K562 (cell line): ENCODE results near the gene ARMCX5. TPM values are rescaled to one million over a fixed set of nuclear protein-coding genes. Genes with fewer than 3 reads are reported as not detected.

Source experiments
- ARID4B ChIP-seq: sonication (generic); formaldehyde crosslinking; IDR thresholded peaks from 2 replicates; pipeline ENCODE4 v1.8.0; 2022; ENCODE audit warnings: mild to moderate bottlenecking, missing genetic modification reagents
- CHAMP1 ChIP-seq: fragments of 450-650 bp; IDR thresholded peaks from 2 replicates; pipeline ENCODE4 v1.6.1; 2016; ENCODE audit warnings: mild to moderate bottlenecking
- DDX20 ChIP-seq: fragments of 450-650 bp; IDR thresholded peaks from 2 replicates; pipeline ENCODE4 v1.6.1; 2016; ENCODE audit warnings: missing genetic modification characterization, low read depth, mild to moderate bottlenecking, missing compliant biosample characterization, moderate library complexity
- EGR1 ChIP-seq: fragments of 450-650 bp; conservative IDR thresholded peaks from 2 replicates; pipeline ENCODE4 v1.6.1; 2017; ENCODE audit warnings: mild to moderate bottlenecking
- ELF1 ChIP-seq: fragments of 200-800 bp; sonication (Bioruptor generic); IDR thresholded peaks from 2 replicates; pipeline ENCODE4 v1.6.1; 2016; ENCODE audit warnings: missing genetic modification characterization, missing compliant biosample characterization
- ESRRA ChIP-seq: fragments of 450-650 bp; IDR thresholded peaks from 2 replicates; pipeline ENCODE4 v1.6.1; 2014; ENCODE audit warnings: low read depth, mild to moderate bottlenecking, moderate library complexity, borderline replicate concordance
- HDAC1 ChIP-seq, 2 experiments: fragments of 450-650 bp; IDR thresholded peaks; 2 replicates each; pipeline ENCODE4 v1.6.1; 2016 to 2017; ENCODE audit warnings: inconsistent platforms in 1 of 2, mild to moderate bottlenecking in 1 of 2, moderate library complexity in 1 of 2
- KDM2B ChIP-seq: fragments of 250-450 bp; sonication (Bioruptor Pico); IDR thresholded peaks from 2 replicates; pipeline ENCODE4 v1.8.0; 2021; ENCODE audit warnings: mild to moderate bottlenecking, moderate library complexity
- MBD2 ChIP-seq: sonication (generic); IDR thresholded peaks from 2 replicates; pipeline ENCODE4 v1.6.1; 2016; ENCODE audit warnings: low read depth, borderline replicate concordance
- MCM7 ChIP-seq, 2 experiments: fragments of 450-650 bp; IDR thresholded peaks; 2 replicates each; pipeline ENCODE4 v1.6.1; 2016 to 2018
- MTA3 ChIP-seq: fragments of 450-650 bp; formaldehyde crosslinking; IDR thresholded peaks from 2 replicates; pipeline ENCODE4 v1.6.1; 2017; ENCODE audit warnings: mild to moderate bottlenecking, borderline replicate concordance
- MYC ChIP-seq, 2 experiments: fragments of 250-450 bp in 1 of 2; sonication (Bioruptor Pico) in 1 of 2; IDR thresholded peaks; 2 replicates each; pipeline versions ENCODE4 v1.5.1 to v1.6.1; 2012 to 2021; ENCODE audit warnings: low read depth in 2 of 2, borderline replicate concordance in 1 of 2, improper control_type of control experiment in 1 of 2, low read length in 1 of 2, mild to moderate bottlenecking in 1 of 2, moderate library complexity in 1 of 2
- NFRKB ChIP-seq: fragments of 450-650 bp; IDR thresholded peaks from 2 replicates; pipeline ENCODE4 v1.6.1; 2016; ENCODE audit warnings: low read depth
- NR2F6 ChIP-seq: fragments of 450-650 bp; formaldehyde crosslinking; IDR thresholded peaks from 2 replicates; pipeline ENCODE4 v1.4.0; 2020; ENCODE audit warnings: mild to moderate bottlenecking
- RFX1 ChIP-seq: fragments of 450-650 bp; IDR thresholded peaks from 2 replicates; pipeline ENCODE4 v1.6.1; 2016; ENCODE audit warnings: mild to moderate bottlenecking, moderate library complexity
- SMAD4 ChIP-seq: fragments of 250-450 bp; sonication (Bioruptor Pico); conservative IDR thresholded peaks from 2 replicates; pipeline ENCODE4 v1.8.0; 2021; ENCODE audit warnings: inconsistent platforms, mild to moderate bottlenecking, moderate library complexity
- TARDBP ChIP-seq: fragments of 450-650 bp; IDR thresholded peaks from 2 replicates; pipeline ENCODE4 v1.6.1; 2016
- XRCC5 ChIP-seq: fragments of 200-400 bp; formaldehyde crosslinking; IDR thresholded peaks from 2 replicates; pipeline ENCODE4 v1.6.1; 2017; ENCODE audit warnings: low read depth, mild to moderate bottlenecking, low read length
- YBX1 ChIP-seq: fragments of 450-650 bp; IDR thresholded peaks from 2 replicates; pipeline ENCODE4 v1.7.1; 2016; ENCODE audit warnings: mild to moderate bottlenecking
- ZBTB8A ChIP-seq: fragments of 450-650 bp; IDR thresholded peaks from 2 replicates; pipeline ENCODE4 v1.6.1; 2018; ENCODE audit warnings: mild to moderate bottlenecking, moderate library complexity; ENCODE audit not compliant: partially characterized antibody
- ZNF146 ChIP-seq: IDR thresholded peaks from one replicate; pipeline ENCODE4 v1.6.1; 2018; ENCODE audit warnings: missing compliant biosample characterization; ENCODE audit not compliant: unreplicated experiment
- ZNF41 ChIP-seq: fragments of 250-450 bp; sonication (Bioruptor Pico); conservative IDR thresholded peaks from 2 replicates; pipeline ENCODE4 v1.4.0; 2020; ENCODE audit warnings: mild to moderate bottlenecking
- ZNF707 ChIP-seq: fragments of 250-450 bp; sonication (Bioruptor Pico); conservative IDR thresholded peaks from 2 replicates; pipeline ENCODE4 v1.8.0; 2022; ENCODE audit warnings: inconsistent platforms, mild to moderate bottlenecking, moderate library complexity
- polyA plus RNA-seq, 8 experiments: library from polyadenylated mRNA; depleted of rRNA in 4 of 8; stranded (reverse) in 5 of 8; unstranded in 3 of 8; fragments of >200 nt; fragmentation: Nextera tagmentation in 2 of 8; fragmentation: Illumina TruSeq in 1 of 8; extraction: Ambion mirVana in 2 of 8; extraction: Trizol in 1 of 8; gene quantifications; 2 replicates each; pipeline versions ENCODE4 v1.2.1 to v1.2.3, GENCODE V29; 2011 to 2014; ENCODE audit warnings: inconsistent platforms in 1 of 8, missing spikeins in 1 of 8
- total RNA-seq, 7 experiments: library from RNA; depleted of rRNA in 6 of 7; stranded (reverse); fragments of >200 nt in 6 of 7; fragmentation: Illumina TruSeq in 2 of 7; extraction: Trizol in 2 of 7; gene quantifications; 2 replicates each; pipeline versions ENCODE4 v1.2.1 to v1.2.3, GENCODE V29; 2011 to 2021; ENCODE audit warnings: low replicate concordance in 1 of 7

Gene ARMCX5
- total and polyA plus RNA-seq, 9 of the 15 experiments (the other 6 are each of a cell fraction or from before 2014, with no cell fraction given) = 13.4 to 29.4 (median 17.3) TPM

DNA sequence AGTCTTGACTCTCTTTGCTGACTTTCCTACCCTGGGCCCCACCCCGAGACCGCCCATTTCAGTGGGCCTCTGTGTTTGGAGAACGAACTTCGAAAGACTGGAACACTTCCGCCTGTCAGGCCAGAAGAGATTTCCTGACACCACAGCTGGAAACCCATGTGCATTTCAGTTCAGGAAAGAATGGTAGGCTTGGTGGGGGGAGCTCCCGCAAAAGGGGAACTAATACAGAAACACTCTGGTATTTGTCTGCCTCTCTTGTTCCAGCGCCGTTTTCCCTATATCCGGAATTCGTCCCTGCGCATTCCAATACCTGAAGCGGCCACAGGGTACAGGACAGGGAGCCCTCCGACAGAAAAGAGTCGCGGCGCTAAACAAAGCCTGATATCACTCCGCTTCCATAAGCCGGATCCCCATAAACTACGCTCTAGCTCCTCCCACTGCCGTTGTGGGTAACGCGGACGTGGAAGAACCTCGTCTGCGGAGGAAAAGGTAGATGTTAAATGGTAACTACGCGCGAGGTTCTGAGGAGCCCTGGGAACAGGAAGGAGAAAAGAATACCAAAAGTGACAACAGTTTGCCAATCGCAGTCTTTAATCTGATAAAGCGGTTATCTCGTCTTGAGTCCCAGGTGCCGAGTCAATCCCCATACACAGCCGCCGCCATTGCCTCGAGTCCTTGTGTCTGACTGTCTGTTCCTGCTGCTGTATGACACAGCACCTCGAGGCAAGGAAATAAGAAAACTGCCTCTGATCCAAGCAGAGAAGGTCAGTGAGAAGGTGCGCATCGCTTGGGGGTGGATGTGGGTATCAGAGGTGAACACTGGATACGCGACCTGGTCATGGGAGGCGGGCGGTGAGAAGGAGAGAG, at the start of gene ARMCX5 (continued):
- TF ChIP-seq HDAC1 (IDR thresholded peaks at IDR 0.05) (peak in 1 of 2 experiments; percentile 62; a peak in 2 of 4 replicates), NR2F6 (CRISPR knock-in tag) (no peak), XRCC5 (no peak), ZNF41 (CRISPR knock-in tag) (no peak), NFRKB (peak; percentile 72; the same call in 1 of the 2 replicates), ZBTB8A (no peak), ARID4B (CRISPR knock-in tag) (0 out of 2 replicates have a peak, but pooled peaks have one; percentile 44), MYC (IDR thresholded peaks at IDR 0.05; ENCODE audit: low read depth, low read length) (peak; percentile 39), MYC (CRISPR knock-in tag; IDR thresholded peaks at IDR 0.05; ENCODE audit: borderline replicate concordance, low read depth) (no peak), ESRRA (no peak), RFX1 (no peak), MTA3 (no peak), ZNF707 (no peak), DDX20 (tag) (no peak), TARDBP (no peak), EGR1 (no peak), MBD2 (peak; percentile 51; the same call in 1 of the 2 replicates), CHAMP1 (no peak), SMAD4 (CRISPR knock-in tag) (0 out of 2 replicates have a peak, but pooled peaks have one; percentile 42), KDM2B (no peak), MCM7 (IDR thresholded peaks at IDR 0.05) (no peak), ELF1 (tag) (peak; percentile 82), YBX1 (no peak), ZNF146 (CRISPR knock-in tag) (no peak)
